Astrocyte of the spinal cord (primary cell): Measurements from ENCODE around the gene SLC2A13.

Experiments used
- DNase-seq: peaks from one replicate; pipeline ENCODE4 v3.0.0; 2011; ENCODE audit warnings: low read depth, low spot score
- H3K4me3 ChIP-seq: 2 replicates; pipeline ENCODE4 v1.5.1; 2011; ENCODE audit warnings: low read depth, mild to moderate bottlenecking, low read length, moderate library complexity
- in situ Hi-C: cut with HindIII; loops from 2 replicates; pipeline ENCODE4 v1.10.0; 2017; ENCODE audit warnings: low sequenced_read_pairs
- TF ChIP-seq, protein P1 (sequence below): IDR thresholded peaks from 2 replicates; pipeline ENCODE4 v1.5.1; 2012; ENCODE audit warnings: low read depth, mild to moderate bottlenecking, low read length, inconsistent platforms

The SLC2A13 gene

DNA sequence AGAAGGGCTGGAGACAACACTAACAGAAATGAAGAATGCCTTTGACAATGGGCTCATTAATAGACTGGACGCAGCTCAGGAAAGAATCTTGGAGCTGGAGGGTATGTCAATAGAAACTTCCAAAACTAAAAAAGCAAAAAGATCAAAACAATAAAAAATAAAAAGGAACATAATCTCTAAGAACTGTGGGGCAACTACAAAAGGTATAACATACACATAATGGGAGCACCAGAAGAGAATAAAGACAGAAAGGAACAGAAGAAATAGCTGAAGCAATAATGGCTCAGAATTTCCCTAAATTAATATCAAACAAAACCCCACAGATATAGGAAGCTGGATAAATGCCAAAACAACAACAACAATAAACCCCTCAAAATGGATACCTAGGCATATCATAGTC is 362.2 kb downstream of the SLC2A13 start:
- in situ Hi-C loops, result no loop called here
- TF ChIP-seq, protein P1, sequence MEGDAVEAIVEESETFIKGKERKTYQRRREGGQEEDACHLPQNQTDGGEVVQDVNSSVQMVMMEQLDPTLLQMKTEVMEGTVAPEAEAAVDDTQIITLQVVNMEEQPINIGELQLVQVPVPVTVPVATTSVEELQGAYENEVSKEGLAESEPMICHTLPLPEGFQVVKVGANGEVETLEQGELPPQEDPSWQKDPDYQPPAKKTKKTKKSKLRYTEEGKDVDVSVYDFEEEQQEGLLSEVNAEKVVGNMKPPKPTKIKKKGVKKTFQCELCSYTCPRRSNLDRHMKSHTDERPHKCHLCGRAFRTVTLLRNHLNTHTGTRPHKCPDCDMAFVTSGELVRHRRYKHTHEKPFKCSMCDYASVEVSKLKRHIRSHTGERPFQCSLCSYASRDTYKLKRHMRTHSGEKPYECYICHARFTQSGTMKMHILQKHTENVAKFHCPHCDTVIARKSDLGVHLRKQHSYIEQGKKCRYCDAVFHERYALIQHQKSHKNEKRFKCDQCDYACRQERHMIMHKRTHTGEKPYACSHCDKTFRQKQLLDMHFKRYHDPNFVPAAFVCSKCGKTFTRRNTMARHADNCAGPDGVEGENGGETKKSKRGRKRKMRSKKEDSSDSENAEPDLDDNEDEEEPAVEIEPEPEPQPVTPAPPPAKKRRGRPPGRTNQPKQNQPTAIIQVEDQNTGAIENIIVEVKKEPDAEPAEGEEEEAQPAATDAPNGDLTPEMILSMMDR, result no peak
- H3K4me3 ChIP-seq, result no peak overlapping the region
- DNase-seq, result no peak

DNA sequence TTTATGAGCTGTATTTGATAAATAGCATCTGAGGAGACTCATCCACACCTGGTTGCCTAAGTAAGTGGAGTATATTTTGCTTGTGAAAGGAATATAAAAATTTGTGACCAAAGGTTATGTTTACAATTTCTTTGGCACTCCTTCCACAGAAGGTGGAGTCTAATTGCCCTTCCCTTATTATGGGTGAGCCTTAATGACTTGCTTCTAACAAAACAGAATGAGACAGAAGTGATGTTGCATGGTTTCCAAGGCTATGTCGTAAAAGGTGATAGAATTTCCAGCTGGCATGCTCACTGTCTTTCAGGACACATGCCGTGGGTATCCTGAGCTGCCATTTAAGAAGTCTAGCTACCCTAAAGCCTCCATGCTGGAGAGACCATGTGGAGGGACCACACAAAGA is 369.5 kb downstream of the SLC2A13 start:
- TF ChIP-seq, protein P1, result no peak
- in situ Hi-C loops, result no loop called here
- no peak for DNase-seq
- H3K4me3 ChIP-seq, result no peak overlapping the region

- in situ Hi-C loops, result no loop called here
- H3K4me3 ChIP-seq, result no peak overlapping the region
- peak; percentile 30 for DNase-seq
- TF ChIP-seq, protein P1, result no peak
Observed at GRCh38 chr12:39723831-39724230, 382.1 kb downstream of the SLC2A13 start.

GRCh38 chr12:39722504-39722903 is 383.4 kb downstream of the SLC2A13 start:
- H3K4me3 ChIP-seq, result no peak overlapping the region
- no peak for DNase-seq
- in situ Hi-C loops, result no loop called here
- TF ChIP-seq, protein P1, result no peak

GRCh38 chr12:39713552-39713951 is 392.3 kb downstream of the SLC2A13 start:
- TF ChIP-seq, protein P1, result no peak
- no peak for DNase-seq
- in situ Hi-C loops, result no loop called here
- no peak overlapping the region for H3K4me3 ChIP-seq

DNA sequence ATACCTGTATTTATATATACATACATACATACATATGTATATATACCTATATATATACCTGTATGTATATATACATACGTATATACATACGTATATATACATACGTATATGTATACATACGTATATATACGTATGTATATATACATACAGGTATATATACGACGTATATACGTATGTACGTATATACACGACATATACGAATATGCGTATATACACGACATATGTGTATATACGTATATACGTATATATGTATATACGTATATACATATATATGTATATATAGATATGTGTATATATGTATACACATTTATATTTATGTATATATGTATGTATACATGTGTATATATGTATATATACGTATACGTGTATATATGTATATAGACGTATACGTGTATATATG is 393.5 kb downstream of the SLC2A13 start:
- no peak overlapping the region for H3K4me3 ChIP-seq
- no peak for DNase-seq
- in situ Hi-C loops, result no loop called here
- TF ChIP-seq, protein P1, result no peak
